Left lobe of liver (tissue), 2 donors: ENCODE measurements around the gene PTPRR. TPM values are rescaled to one million over a fixed set of nuclear protein-coding genes. Genes with fewer than 3 reads are reported as not detected.

Source experiments
- ATAC-seq: fragments of 200-7000 bp; cut with Tn5 transposase; one replicate; pipeline ENCODE4 v1.9.1; 2020; ENCODE audit warnings: mild to moderate bottlenecking, moderate library complexity
- DNase-seq: peaks from one replicate; pipeline ENCODE4 v3.0.0-alpha.2; 2020; ENCODE audit warnings: low spot score
- total RNA-seq: library from RNA; stranded (reverse); gene quantifications from one replicate; pipeline ENCODE4 v1.2.1, GENCODE V29; 2021
- donor health status: DM: no; HTN: no; CAD: no; lungs with moderate emphysema.
- donor health status: DM: no; HTN: yes; CAD: no.

PTPRR gene
- total RNA-seq = not detected

- ATAC-seq (peak; percentile 15), DNase-seq (no peak)
These were observed at the start of gene PTPRR for GRCh38 chr12:70920251-70920851. PTPRR (minus strand) TSS chr12:70920738; CDS start chr12:70920390, 348 bp downstream.

GRCh38 chr12:70966996-70967790 is 46.7 kb upstream of the PTPRR start:
- DNase-seq (no peak), ATAC-seq (no peak)

- ATAC-seq = no peak
These were observed 45.5 kb upstream of the PTPRR start for GRCh38 chr12:70966046-70966445.

GRCh38 chr12:70964867-70965510 is 44.5 kb upstream of the PTPRR start:
- DNase-seq (no peak), ATAC-seq (no peak)

More at GRCh38 chr12:70966046-70966445, 45.5 kb upstream of the PTPRR start:
- DNase-seq = no peak

GRCh38 chr12:70963081-70963660 is 42.6 kb upstream of the PTPRR start:
- ATAC-seq (no peak), DNase-seq (no peak)

GRCh38 chr12:70962226-70962794 is 41.8 kb upstream of the PTPRR start:
- no peak for ATAC-seq
- no peak for DNase-seq

GRCh38 chr12:70960484-70960883 is 39.9 kb upstream of the PTPRR start:
- ATAC-seq (no peak), DNase-seq (no peak)

GRCh38 chr12:70955415-70955814 is 34.9 kb upstream of the PTPRR start:
- DNase-seq (no peak), ATAC-seq (no peak)

- no peak for DNase-seq
These were observed 29.9 kb upstream of the PTPRR start for GRCh38 chr12:70950451-70950850.

GRCh38 chr12:70948976-70949336 is 28.4 kb upstream of the PTPRR start:
- DNase-seq = no peak
- ATAC-seq = no peak

More at GRCh38 chr12:70950451-70950850, 29.9 kb upstream of the PTPRR start:
- no peak for ATAC-seq

- DNase-seq (no peak), ATAC-seq (no peak)
These were observed 27.9 kb upstream of the PTPRR start for GRCh38 chr12:70948236-70948975.

- DNase-seq = no peak
- no peak for ATAC-seq
These were observed 15.8 kb upstream of the PTPRR start for GRCh38 chr12:70936203-70936813.

- no peak for DNase-seq
- no peak for ATAC-seq
These were observed 12.6 kb upstream of the PTPRR start for GRCh38 chr12:70933133-70933532.

GRCh38 chr12:70929029-70929428 is 8.5 kb upstream of the PTPRR start:
- no peak for ATAC-seq
- no peak for DNase-seq

- ATAC-seq (no peak), DNase-seq (no peak)
These were observed 7.5 kb upstream of the PTPRR start for GRCh38 chr12:70928071-70928470.

GRCh38 chr12:70927356-70927755 is 6.8 kb upstream of the PTPRR start:
- ATAC-seq = no peak
- no peak for DNase-seq

- no peak for ATAC-seq
- DNase-seq = no peak
These were observed 5.0 kb upstream of the PTPRR start for GRCh38 chr12:70925539-70925938.

- no peak for ATAC-seq
- no peak for DNase-seq
These were observed 353 bp upstream of the PTPRR start for GRCh38 chr12:70920891-70921290.

- no peak for ATAC-seq
- DNase-seq = no peak
These were observed 922 bp downstream of the PTPRR start for GRCh38 chr12:70919597-70920035.

- DNase-seq (no peak), ATAC-seq (no peak)
These were observed 1.4 kb downstream of the PTPRR start for GRCh38 chr12:70919176-70919575.
